HepG2 (cell line): ENCODE data around the gene SACS. TPM values are rescaled to one million over a fixed set of nuclear protein-coding genes. Genes with fewer than 3 reads are reported as not detected.
A peak's percentile ranks its signal among the peaks of the same experiment; 100 is the strongest.

ENCODE experiments used
- CREB1 ChIP-seq, 2 experiments: fragments of 450-650 bp in 1 of 2; IDR thresholded peaks; 2 replicates each; pipeline ENCODE4 v1.6.1; 2016 to 2017; ENCODE audit warnings: control low read depth in 1 of 2, mild to moderate bottlenecking in 1 of 2, missing compliant biosample characterization in 1 of 2, missing genetic modification characterization in 1 of 2
- CREM ChIP-seq, 2 experiments: sonication (generic) in 1 of 2; formaldehyde crosslinking in 1 of 2; IDR thresholded peaks; 2 replicates each; pipeline versions ENCODE4 v1.4.0 to v1.6.1; 2016 to 2020; ENCODE audit warnings: antibody characterized with exemption in 1 of 2, mild to moderate bottlenecking in 1 of 2, missing genetic modification reagents in 1 of 2
- GABPB1 ChIP-seq: IDR thresholded peaks from 2 replicates; pipeline ENCODE4 v1.6.1; 2016; ENCODE audit warnings: mild to moderate bottlenecking, missing genetic modification reagents, moderate library complexity, missing compliant biosample characterization
- GRHL1 ChIP-seq: sonication (generic); formaldehyde crosslinking; conservative IDR thresholded peaks from 2 replicates; pipeline ENCODE4 v1.8.0; 2022; ENCODE audit warnings: missing genetic modification reagents
- GTF3A ChIP-seq: sonication (generic); formaldehyde crosslinking; conservative IDR thresholded peaks from 2 replicates; pipeline ENCODE4 v1.4.0; 2020; ENCODE audit warnings: mild to moderate bottlenecking, missing genetic modification reagents
- MTA3 ChIP-seq: sonication (generic); formaldehyde crosslinking; IDR thresholded peaks from 2 replicates; pipeline ENCODE4 v1.4.0; 2020; ENCODE audit warnings: missing genetic modification reagents
- MYC ChIP-seq: sonication (generic); formaldehyde crosslinking; IDR thresholded peaks from 2 replicates; pipeline ENCODE4 v1.9.0; 2021; ENCODE audit warnings: missing genetic modification reagents, borderline replicate concordance
- NFYC ChIP-seq: IDR thresholded peaks from 2 replicates; pipeline ENCODE4 v1.6.1; 2016; ENCODE audit warnings: missing genetic modification reagents, missing compliant biosample characterization
- NPAS2 ChIP-seq: sonication (generic); formaldehyde crosslinking; IDR thresholded peaks from 2 replicates; pipeline ENCODE4 v1.8.0; 2022; ENCODE audit warnings: mild to moderate bottlenecking, missing genetic modification reagents, borderline replicate concordance
- PCBP2 ChIP-seq: fragments of 200-400 bp; formaldehyde crosslinking; optimal IDR thresholded peaks from 2 replicates; pipeline ENCODE3; 2018; ENCODE audit warnings: low read length, low read depth; ENCODE audit not compliant: poor library complexity, severe bottlenecking
- POLR2G ChIP-seq: fragments of 200-400 bp; formaldehyde crosslinking; IDR thresholded peaks from 2 replicates; pipeline ENCODE4 v1.6.1; 2018; ENCODE audit warnings: mild to moderate bottlenecking, low read depth, low read length, moderate library complexity
- RBFOX2 ChIP-seq: fragments of 200-400 bp; formaldehyde crosslinking; IDR thresholded peaks from 2 replicates; pipeline ENCODE4 v1.6.1; 2017; ENCODE audit warnings: low read depth, mild to moderate bottlenecking, low read length
- STAT5B ChIP-seq: sonication (generic); formaldehyde crosslinking; IDR thresholded peaks from 2 replicates; pipeline ENCODE4 v1.4.0; 2020; ENCODE audit warnings: missing genetic modification reagents
- TBL1XR1 ChIP-seq: fragments of 150-350 bp; IDR thresholded peaks from 2 replicates; pipeline ENCODE4 v1.6.1; 2014; ENCODE audit warnings: borderline replicate concordance, low read length; ENCODE audit not compliant: partially characterized antibody
- XRCC5 ChIP-seq: fragments of 200-400 bp; formaldehyde crosslinking; optimal IDR thresholded peaks from 2 replicates; pipeline ENCODE3; 2017; ENCODE audit warnings: mild to moderate bottlenecking, low read length
- ZEB1 ChIP-seq: IDR thresholded peaks from 2 replicates; pipeline ENCODE4 v1.6.1; 2012; ENCODE audit warnings: mild to moderate bottlenecking, low read depth, inconsistent platforms; ENCODE audit not compliant: insufficient replicate concordance
- ZNF33B ChIP-seq: sonication (generic); formaldehyde crosslinking; IDR thresholded peaks from 2 replicates; pipeline ENCODE4 v1.5.1; 2020; ENCODE audit warnings: mild to moderate bottlenecking, missing genetic modification reagents
- ZNF432 ChIP-seq: sonication (generic); formaldehyde crosslinking; IDR thresholded peaks from 2 replicates; pipeline ENCODE4 v1.5.0; 2020; ENCODE audit warnings: missing genetic modification reagents, mild to moderate bottlenecking, borderline replicate concordance
- ZNF629 ChIP-seq: sonication (generic); formaldehyde crosslinking; conservative IDR thresholded peaks from 2 replicates; pipeline ENCODE4 v1.5.0; 2020; ENCODE audit warnings: missing genetic modification reagents
- ZNF724P ChIP-seq: sonication (generic); formaldehyde crosslinking; IDR thresholded peaks from 2 replicates; pipeline ENCODE4 v1.8.0; 2022; ENCODE audit warnings: missing genetic modification reagents, borderline replicate concordance
- ZNF83 ChIP-seq: sonication (generic); formaldehyde crosslinking; IDR thresholded peaks from 2 replicates; pipeline ENCODE4 v1.4.0; 2020; ENCODE audit warnings: missing genetic modification reagents, mild to moderate bottlenecking, borderline replicate concordance
- ZSCAN31 ChIP-seq: sonication (generic); formaldehyde crosslinking; IDR thresholded peaks from 2 replicates; pipeline ENCODE4 v1.5.0; 2020; ENCODE audit warnings: low read depth, mild to moderate bottlenecking, missing genetic modification reagents
- polyA plus RNA-seq, 8 experiments: library from polyadenylated mRNA; depleted of rRNA in 3 of 8; stranded (reverse) in 7 of 8; unstranded in 1 of 8; fragments of >200 nt; fragmentation: Illumina TruSeq in 4 of 8; extraction: Trizol in 4 of 8; gene quantifications; 2 replicates each; pipeline versions ENCODE4 v1.2.1 to v1.2.3, GENCODE V29; 2011 to 2016; ENCODE audit warnings: low read depth in 4 of 8, missing spikeins in 1 of 8, mixed read lengths in 1 of 8; ENCODE audit not compliant: insufficient read depth in 1 of 8
- total RNA-seq, 5 experiments: library from RNA; depleted of rRNA; stranded (reverse); fragments of >200 nt; fragmentation: Illumina TruSeq; extraction: Trizol; gene quantifications; 2 replicates each; pipeline ENCODE4 v1.2.3, GENCODE V29; 2016; ENCODE audit warnings: low read depth in 1 of 5
- TF ChIP-seq, protein P1 (sequence below): sonication (generic); formaldehyde crosslinking; IDR thresholded peaks from 2 replicates; pipeline ENCODE4 v1.4.0; 2020; ENCODE audit warnings: mild to moderate bottlenecking, missing genetic modification reagents
- TF ChIP-seq, protein P2 (sequence below): sonication (generic); formaldehyde crosslinking; IDR thresholded peaks from 2 replicates; pipeline ENCODE4 v1.4.0; 2020; ENCODE audit warnings: missing genetic modification reagents, borderline replicate concordance

The SACS gene
- total and polyA plus RNA-seq, 2 of the 13 experiments (the other 11 are each of a cell fraction or from before 2014, with no cell fraction given) = 4.0 to 15.7 TPM

DNA sequence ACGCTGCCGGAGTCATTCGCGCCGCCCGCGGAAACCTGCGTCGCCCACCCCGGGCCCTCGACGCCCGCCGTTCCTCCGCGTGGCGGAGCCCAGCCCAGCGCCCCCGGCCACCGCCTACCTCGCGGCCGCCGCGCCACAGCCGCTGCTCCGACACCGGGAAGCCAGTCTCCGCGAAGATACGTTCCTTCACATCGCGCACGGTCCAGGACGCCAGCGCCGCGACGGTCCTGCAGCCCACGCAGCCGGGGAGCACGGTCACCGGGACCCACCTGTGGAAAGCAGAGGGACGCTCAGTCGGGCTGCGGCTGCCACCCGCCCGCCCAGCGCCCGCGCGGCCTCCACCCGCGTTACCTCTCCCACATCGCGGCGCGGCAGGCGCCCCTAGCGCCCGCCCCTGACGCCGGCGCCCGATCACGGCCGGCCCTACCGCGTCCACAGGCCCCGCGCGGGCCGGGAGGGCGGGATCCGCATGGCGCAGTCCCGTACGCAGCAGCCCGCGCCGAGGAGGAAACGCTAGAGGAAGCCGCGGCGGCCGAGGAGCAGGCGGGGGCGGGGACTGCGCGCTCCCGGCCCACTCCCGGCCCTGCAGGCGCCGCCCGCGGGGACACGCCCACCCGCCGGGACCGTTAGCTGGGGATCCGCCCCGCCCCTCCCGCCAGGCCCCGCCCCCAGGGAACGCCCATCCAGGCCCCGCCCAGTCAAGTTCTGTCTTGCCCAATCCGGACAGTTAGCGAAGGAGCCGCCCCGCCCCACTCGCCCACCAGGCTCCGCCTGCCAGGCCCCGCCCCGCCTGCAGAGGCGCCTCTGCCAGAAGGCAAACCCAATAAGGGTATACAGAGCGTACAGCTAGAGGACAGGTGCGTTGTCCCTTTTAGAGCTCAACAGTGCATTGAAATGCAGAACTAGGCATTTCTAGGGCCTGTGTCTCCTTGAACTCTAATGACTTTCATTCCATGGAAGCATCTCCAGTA is 58.2 kb downstream of the SACS start (continued):
- TF ChIP-seq ZNF629 (CRISPR knock-in tag) = no peak
- peak; percentile 39; the same call in 1 of the 2 replicates for TF ChIP-seq GABPB1 (CRISPR knock-in tag)
- no peak for TF ChIP-seq ZNF432
- TF ChIP-seq POLR2G = peak; percentile 60
- no peak for TF ChIP-seq CREB1 (IDR thresholded peaks at IDR 0.05)
- no peak for TF ChIP-seq CREB1 (CRISPR knock-in tag; IDR thresholded peaks at IDR 0.05)
- TF ChIP-seq TBL1XR1 = no peak
- no peak for TF ChIP-seq PCBP2
- TF ChIP-seq ZNF83 = peak; percentile 41
- TF ChIP-seq MYC (CRISPR knock-in tag) = peak; percentile 55
- TF ChIP-seq MTA3 (CRISPR knock-in tag) = no peak
- TF ChIP-seq ZNF33B (CRISPR knock-in tag) = no peak
- TF ChIP-seq GRHL1 (CRISPR knock-in tag) = no peak
- no peak for TF ChIP-seq GTF3A (CRISPR knock-in tag)
- TF ChIP-seq CREM (IDR thresholded peaks at IDR 0.05) = no peak
- no peak for TF ChIP-seq CREM (CRISPR knock-in tag; IDR thresholded peaks at IDR 0.05)
- peak; percentile 44 for TF ChIP-seq XRCC5
- TF ChIP-seq STAT5B = no peak
- no peak for TF ChIP-seq ZEB1
- TF ChIP-seq RBFOX2 = peak; percentile 73
- TF ChIP-seq, protein P1, sequence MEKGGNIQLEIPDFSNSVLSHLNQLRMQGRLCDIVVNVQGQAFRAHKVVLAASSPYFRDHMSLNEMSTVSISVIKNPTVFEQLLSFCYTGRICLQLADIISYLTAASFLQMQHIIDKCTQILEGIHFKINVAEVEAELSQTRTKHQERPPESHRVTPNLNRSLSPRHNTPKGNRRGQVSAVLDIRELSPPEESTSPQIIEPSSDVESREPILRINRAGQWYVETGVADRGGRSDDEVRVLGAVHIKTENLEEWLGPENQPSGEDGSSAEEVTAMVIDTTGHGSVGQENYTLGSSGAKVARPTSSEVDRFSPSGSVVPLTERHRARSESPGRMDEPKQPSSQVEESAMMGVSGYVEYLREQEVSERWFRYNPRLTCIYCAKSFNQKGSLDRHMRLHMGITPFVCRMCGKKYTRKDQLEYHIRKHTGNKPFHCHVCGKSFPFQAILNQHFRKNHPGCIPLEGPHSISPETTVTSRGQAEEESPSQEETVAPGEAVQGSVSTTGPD (CRISPR knock-in tag) = no peak
- no peak; the same call in 1 of the 2 replicates for TF ChIP-seq NFYC
- no peak for TF ChIP-seq NPAS2 (CRISPR knock-in tag)
- TF ChIP-seq ZNF724P (CRISPR knock-in tag) = peak; percentile 43; the same call in 1 of the 2 replicates
- no peak for TF ChIP-seq ZSCAN31 (CRISPR knock-in tag)
- TF ChIP-seq, protein P2, sequence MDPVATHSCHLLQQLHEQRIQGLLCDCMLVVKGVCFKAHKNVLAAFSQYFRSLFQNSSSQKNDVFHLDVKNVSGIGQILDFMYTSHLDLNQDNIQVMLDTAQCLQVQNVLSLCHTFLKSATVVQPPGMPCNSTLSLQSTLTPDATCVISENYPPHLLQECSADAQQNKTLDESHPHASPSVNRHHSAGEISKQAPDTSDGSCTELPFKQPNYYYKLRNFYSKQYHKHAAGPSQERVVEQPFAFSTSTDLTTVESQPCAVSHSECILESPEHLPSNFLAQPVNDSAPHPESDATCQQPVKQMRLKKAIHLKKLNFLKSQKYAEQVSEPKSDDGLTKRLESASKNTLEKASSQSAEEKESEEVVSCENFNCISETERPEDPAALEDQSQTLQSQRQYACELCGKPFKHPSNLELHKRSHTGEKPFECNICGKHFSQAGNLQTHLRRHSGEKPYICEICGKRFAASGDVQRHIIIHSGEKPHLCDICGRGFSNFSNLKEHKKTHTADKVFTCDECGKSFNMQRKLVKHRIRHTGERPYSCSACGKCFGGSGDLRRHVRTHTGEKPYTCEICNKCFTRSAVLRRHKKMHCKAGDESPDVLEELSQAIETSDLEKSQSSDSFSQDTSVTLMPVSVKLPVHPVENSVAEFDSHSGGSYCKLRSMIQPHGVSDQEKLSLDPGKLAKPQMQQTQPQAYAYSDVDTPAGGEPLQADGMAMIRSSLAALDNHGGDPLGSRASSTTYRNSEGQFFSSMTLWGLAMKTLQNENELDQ (CRISPR knock-in tag) = no peak
